ENCODE results near the gene MGAT2.

GRCh38 chr14:49578141-49578540 is 42.5 kb upstream of the MGAT2 start:
- TF ChIP-seq RAD21 (IDR thresholded peaks at IDR 0.05; ENCODE audit: low read length) (no peak), CTCF (conservative IDR thresholded peaks at IDR 0.05; ENCODE audit: low read depth, low read length) (no peak), RFX5 (IDR thresholded peaks at IDR 0.05; ENCODE audit: low read depth, low read length) (no peak), SMC3 (IDR thresholded peaks at IDR 0.05; ENCODE audit: low read depth, low read length) (no peak), POLR2A (IDR thresholded peaks at IDR 0.05; ENCODE audit: low read depth, low read length) (no peak), FOS (IDR thresholded peaks at IDR 0.05; ENCODE audit: low read depth, low read length) (no peak), CHD1 (IDR thresholded peaks at IDR 0.05; ENCODE audit: low read depth, low read length) (no peak), BHLHE40 (IDR thresholded peaks at IDR 0.05; ENCODE audit: low read depth, low read length) (no peak), MAFK (IDR thresholded peaks at IDR 0.05; ENCODE audit: low read depth, low read length) (no peak), USF2 (IDR thresholded peaks at IDR 0.05; ENCODE audit: low read depth, low read length) (no peak), CEBPB (IDR thresholded peaks at IDR 0.05; ENCODE audit: low read depth, low read length) (no peak), RCOR1 (IDR thresholded peaks at IDR 0.05; ENCODE audit: insufficient replicate concordance, low read length) (no peak), NFE2L2 (IDR thresholded peaks at IDR 0.05; ENCODE audit: low read depth, low read length) (no peak)
- TF ChIP-seq, protein P1, sequence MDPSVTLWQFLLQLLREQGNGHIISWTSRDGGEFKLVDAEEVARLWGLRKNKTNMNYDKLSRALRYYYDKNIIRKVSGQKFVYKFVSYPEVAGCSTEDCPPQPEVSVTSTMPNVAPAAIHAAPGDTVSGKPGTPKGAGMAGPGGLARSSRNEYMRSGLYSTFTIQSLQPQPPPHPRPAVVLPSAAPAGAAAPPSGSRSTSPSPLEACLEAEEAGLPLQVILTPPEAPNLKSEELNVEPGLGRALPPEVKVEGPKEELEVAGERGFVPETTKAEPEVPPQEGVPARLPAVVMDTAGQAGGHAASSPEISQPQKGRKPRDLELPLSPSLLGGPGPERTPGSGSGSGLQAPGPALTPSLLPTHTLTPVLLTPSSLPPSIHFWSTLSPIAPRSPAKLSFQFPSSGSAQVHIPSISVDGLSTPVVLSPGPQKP (IDR thresholded peaks at IDR 0.05; ENCODE audit: borderline replicate concordance, low read depth, low read length) = no peak

Measured in IMR-90 (cell line).